Vagina (tissue), 2 donors: ENCODE results near the gene SLC26A4.

Experiments used
- CTCF ChIP-seq, 3 experiments: fragments of 450-650 bp in 2 of 3; fragments of 200-600 bp in 1 of 3; sonication (generic) in 1 of 3; IDR thresholded peaks; one replicate each; pipeline ENCODE4 v1.5.1; 2017 to 2019; ENCODE audit warnings: antibody characterized with exemption in 3 of 3, mild to moderate bottlenecking in 2 of 3, moderate library complexity in 2 of 3
- POLR2A ChIP-seq, 2 donors: fragments of 450-650 bp; IDR thresholded peaks; one replicate each; pipeline ENCODE4 v1.6.1; 2017; ENCODE audit warnings: antibody characterized with exemption in 2 of 2, mild to moderate bottlenecking in 2 of 2, moderate library complexity in 2 of 2
- POLR2AphosphoS5 ChIP-seq, 2 donors: sonication (generic); formaldehyde crosslinking; IDR thresholded peaks; one replicate each; pipeline ENCODE4 v1.9.0; 2017; ENCODE audit warnings: antibody characterized with exemption in 2 of 2, mild to moderate bottlenecking in 2 of 2, low read depth in 1 of 2; ENCODE audit not compliant: insufficient read depth in 1 of 2

- no peak for TF ChIP-seq POLR2A (IDR thresholded peaks at IDR 0.05)
- TF ChIP-seq CTCF (IDR thresholded peaks at IDR 0.05) = no peak
- TF ChIP-seq POLR2AphosphoS5 (IDR thresholded peaks at IDR 0.05; ENCODE audit: insufficient read depth in 1 of 2, low read depth in 1 of 2) = no peak
Measured at GRCh38 chr7:107692501-107692900, 31.9 kb downstream of the SLC26A4 start.
